ENCODE measurements around the gene APLP2.

APLP2 gene

DNA sequence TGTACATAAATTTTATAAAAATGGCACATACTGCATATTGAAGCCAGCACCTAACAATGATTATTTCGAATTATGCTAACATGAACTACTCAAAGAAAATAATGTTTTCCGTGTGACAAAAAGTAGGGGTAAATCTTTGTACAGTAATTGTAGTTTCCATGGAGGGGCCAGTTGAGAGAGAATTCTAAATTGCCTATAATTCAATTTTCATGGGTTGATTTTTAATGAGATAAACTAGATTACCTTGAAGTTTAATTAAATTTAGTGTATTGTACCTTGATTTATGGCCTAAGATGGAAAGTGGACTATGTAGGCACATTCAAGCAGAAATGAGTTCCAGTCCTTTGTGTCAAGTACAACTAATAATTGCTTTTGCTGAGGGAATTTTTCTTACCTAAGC is 5.0 kb downstream of the APLP2 start:
- H3K36me3 ChIP-seq = no peaks in the 10 kb centered on the region
- H3K9me3 ChIP-seq = no peaks in the 10 kb centered on the region
- H3K27ac ChIP-seq = no peak overlapping the region
- no peaks in the 10 kb centered on the region for H3K27me3 ChIP-seq
- TF ChIP-seq, protein P1, sequence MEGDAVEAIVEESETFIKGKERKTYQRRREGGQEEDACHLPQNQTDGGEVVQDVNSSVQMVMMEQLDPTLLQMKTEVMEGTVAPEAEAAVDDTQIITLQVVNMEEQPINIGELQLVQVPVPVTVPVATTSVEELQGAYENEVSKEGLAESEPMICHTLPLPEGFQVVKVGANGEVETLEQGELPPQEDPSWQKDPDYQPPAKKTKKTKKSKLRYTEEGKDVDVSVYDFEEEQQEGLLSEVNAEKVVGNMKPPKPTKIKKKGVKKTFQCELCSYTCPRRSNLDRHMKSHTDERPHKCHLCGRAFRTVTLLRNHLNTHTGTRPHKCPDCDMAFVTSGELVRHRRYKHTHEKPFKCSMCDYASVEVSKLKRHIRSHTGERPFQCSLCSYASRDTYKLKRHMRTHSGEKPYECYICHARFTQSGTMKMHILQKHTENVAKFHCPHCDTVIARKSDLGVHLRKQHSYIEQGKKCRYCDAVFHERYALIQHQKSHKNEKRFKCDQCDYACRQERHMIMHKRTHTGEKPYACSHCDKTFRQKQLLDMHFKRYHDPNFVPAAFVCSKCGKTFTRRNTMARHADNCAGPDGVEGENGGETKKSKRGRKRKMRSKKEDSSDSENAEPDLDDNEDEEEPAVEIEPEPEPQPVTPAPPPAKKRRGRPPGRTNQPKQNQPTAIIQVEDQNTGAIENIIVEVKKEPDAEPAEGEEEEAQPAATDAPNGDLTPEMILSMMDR (IDR thresholded peaks at IDR 0.05) = no peak
- no peak overlapping the region for H3K4me3 ChIP-seq (ENCODE audit: low read depth in 1 of 2, low read length in 1 of 2)
- H3K4me1 ChIP-seq (ENCODE audit: control insufficient read depth in 1 of 2, insufficient read depth in 1 of 2, low read depth in 1 of 2, low read length in 1 of 2) = peaks cover 20 to 35% of the 10 kb centered on the region in 2 experiments

DNA sequence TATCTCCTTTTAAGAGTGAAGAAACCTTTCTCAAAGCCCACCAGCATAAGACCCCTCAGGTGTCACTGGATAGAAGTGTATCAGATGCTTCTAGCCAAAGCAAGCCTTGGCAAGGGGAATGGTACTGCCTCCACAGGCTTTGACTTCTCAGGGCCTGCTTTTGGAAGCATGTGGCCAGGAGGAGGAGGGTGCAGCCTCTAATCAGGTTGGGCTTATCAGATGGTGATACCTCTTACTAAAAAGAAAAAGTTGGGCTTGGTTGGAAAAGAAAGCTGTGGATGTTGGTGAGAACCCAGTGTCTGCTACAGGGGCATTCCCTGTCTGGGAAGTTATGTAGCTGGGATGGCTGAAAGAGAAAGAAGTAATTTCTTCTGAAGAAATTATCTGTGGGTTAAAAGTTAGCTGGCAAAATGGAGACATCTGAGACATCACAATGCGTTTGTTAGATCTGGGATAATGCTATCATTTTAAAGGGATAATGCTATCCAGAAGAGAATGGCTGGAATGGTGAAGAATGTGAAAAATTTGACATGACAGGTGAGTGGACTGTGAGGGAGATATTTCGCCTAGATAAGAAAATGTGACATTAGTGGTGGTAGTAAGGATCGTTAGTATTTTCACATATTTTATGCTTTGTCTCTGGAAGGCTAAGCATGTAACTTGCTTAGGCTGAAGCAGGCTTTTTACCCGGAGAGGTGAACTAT is 7.2 kb downstream of the APLP2 start:
- H3K36me3 ChIP-seq = no peaks in the 10 kb centered on the region
- no peaks in the 10 kb centered on the region for H3K9me3 ChIP-seq
- no peaks in the 10 kb centered on the region for H3K27me3 ChIP-seq
- no peak overlapping the region for H3K27ac ChIP-seq
- peaks cover 9 to 22% of the 10 kb centered on the region in 2 experiments for H3K4me1 ChIP-seq (ENCODE audit: control insufficient read depth in 1 of 2, insufficient read depth in 1 of 2, low read depth in 1 of 2, low read length in 1 of 2)
- H3K4me3 ChIP-seq (ENCODE audit: low read depth in 1 of 2, low read length in 1 of 2) = no peak overlapping the region
- TF ChIP-seq, protein P1 (IDR thresholded peaks at IDR 0.05) = no peak

DNA sequence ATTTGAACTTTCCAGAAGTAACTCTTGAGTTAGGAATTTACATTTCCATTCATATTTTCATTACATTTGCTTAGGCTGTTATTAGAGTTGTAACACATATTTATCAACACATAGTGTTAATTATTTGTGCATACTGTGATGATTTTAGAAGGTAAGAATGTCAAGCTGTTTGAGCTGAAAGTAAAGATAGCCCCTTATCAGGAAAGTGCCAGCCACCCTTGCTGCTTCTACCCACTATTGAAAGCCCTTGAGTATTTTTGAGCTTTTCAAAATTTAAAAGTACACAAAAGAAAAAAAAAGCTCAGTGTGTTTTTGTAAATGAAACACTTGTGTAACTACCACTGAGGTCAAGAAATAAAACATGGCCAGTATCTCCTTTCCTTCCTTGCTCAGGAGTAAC is 8.0 kb downstream of the APLP2 start:
- Histone ChIP-seq H3K4me3 (ENCODE audit: low read depth in 1 of 2, low read length in 1 of 2) (no peak overlapping the region), H3K27me3 (no peaks in the 10 kb centered on the region), H3K27ac (no peak overlapping the region), H3K4me1 (ENCODE audit: control insufficient read depth in 1 of 2, insufficient read depth in 1 of 2, low read depth in 1 of 2, low read length in 1 of 2) (peaks cover 1 to 15% of the 10 kb centered on the region in 2 experiments), H3K9me3 (no peaks in the 10 kb centered on the region), H3K36me3 (peaks cover 6% of the 10 kb centered on the region)
- TF ChIP-seq, protein P1 (IDR thresholded peaks at IDR 0.05) = no peak

DNA sequence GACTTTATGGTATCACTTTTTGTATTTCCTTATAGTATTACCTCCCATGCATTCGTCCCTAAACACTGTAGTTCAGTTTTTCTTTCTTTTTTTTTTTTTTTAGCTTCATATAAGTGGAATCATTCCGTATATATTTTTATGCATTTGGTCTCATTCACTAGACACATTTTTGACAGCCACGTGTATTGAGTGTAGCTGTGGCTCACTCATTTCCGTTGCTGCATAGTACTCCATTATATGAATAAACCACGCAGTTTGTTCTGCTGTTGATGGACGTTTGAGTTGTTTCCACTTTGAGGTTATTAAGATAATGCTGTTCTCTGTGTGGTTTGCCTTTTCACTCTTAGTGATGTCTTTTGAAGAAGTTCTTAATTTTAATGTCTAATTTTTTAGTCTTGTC is 8.4 kb downstream of the APLP2 start:
- Histone ChIP-seq H3K4me3 (ENCODE audit: low read depth in 1 of 2, low read length in 1 of 2) (no peak overlapping the region), H3K36me3 (peaks cover 6% of the 10 kb centered on the region), H3K27ac (no peak overlapping the region), H3K9me3 (no peaks in the 10 kb centered on the region), H3K27me3 (no peaks in the 10 kb centered on the region), H3K4me1 (ENCODE audit: control insufficient read depth in 1 of 2, insufficient read depth in 1 of 2, low read depth in 1 of 2, low read length in 1 of 2) (peaks cover 0 to 11% of the 10 kb centered on the region in 2 experiments)
- TF ChIP-seq, protein P1 (IDR thresholded peaks at IDR 0.05) = no peak

DNA sequence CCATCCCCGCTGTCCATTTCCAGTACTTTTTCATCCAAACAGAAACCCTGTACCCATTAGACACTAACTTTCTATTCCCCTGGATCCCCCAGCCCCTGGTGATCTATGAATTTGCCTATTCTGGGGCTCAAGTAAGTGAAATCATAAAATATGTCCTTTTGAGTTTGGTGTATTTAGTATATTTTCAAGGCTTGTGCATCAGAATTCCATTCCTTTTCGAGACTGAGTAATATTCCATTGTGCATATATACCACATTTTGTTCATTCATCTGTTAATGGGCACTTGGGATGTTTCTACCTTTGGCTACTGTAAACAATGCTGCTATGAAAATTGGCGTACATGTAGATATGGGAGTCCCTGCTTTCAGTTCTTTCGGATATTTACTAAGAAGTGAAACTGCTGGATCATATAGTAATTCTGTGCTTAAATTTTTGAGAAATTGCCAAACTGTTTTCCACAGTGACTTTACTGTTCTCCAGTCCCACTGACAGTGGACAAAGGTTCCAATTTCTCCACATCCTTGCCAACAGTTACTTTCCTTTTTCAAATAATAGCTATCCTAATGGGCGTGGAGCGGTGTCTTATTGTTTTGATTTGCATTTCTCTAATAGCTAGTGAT is 16.1 kb downstream of the APLP2 start:
- peaks cover 6% of the 10 kb centered on the region for H3K36me3 ChIP-seq
- H3K27ac ChIP-seq = no peak overlapping the region
- no peaks in the 10 kb centered on the region for H3K27me3 ChIP-seq
- TF ChIP-seq, protein P1 (IDR thresholded peaks at IDR 0.05) = no peak
- H3K4me1 ChIP-seq (ENCODE audit: control insufficient read depth in 1 of 2, insufficient read depth in 1 of 2, low read depth in 1 of 2, low read length in 1 of 2) = peaks cover 15 to 19% of the 10 kb centered on the region in 2 experiments
- H3K4me3 ChIP-seq (ENCODE audit: low read depth in 1 of 2, low read length in 1 of 2) = no peak overlapping the region
- no peaks in the 10 kb centered on the region for H3K9me3 ChIP-seq

Data from neutrophil (primary cell).